HG02759 (cell line): Measurements from ENCODE around the gene PARD6G.
A peak's percentile ranks its signal among the peaks of the same experiment; 100 is the strongest.

ENCODE experiments used
- ATAC-seq: cut with Tn5 transposase; IDR thresholded peaks from one replicate; pipeline ENCODE4 v1.9.1; 2021; ENCODE audit warnings: mild to moderate bottlenecking, moderate library complexity; ENCODE audit not compliant: unreplicated experiment

PARD6G gene

GRCh38 chr18:80218341-80219227 is 28.7 kb downstream of the PARD6G start:
- no peak for ATAC-seq

- peak; percentile 65 for ATAC-seq
Measured at GRCh38 chr18:80213182-80213581, 34.1 kb downstream of the PARD6G start.

- peak; percentile 72 for ATAC-seq
Measured at GRCh38 chr18:80210312-80211083, 36.8 kb downstream of the PARD6G start.

GRCh38 chr18:80208620-80209019 is 38.7 kb downstream of the PARD6G start:
- no peak for ATAC-seq

- no peak for ATAC-seq
Measured at GRCh38 chr18:80205294-80205693, 42.0 kb downstream of the PARD6G start.

GRCh38 chr18:80204142-80204541 is 43.2 kb downstream of the PARD6G start:
- ATAC-seq = no peak

- ATAC-seq = no peak
Measured at GRCh38 chr18:80203249-80203648, 44.1 kb downstream of the PARD6G start.

GRCh38 chr18:80202264-80202998 is 44.9 kb downstream of the PARD6G start:
- peak; percentile 83 for ATAC-seq

- peak; percentile 19 for ATAC-seq
Measured at GRCh38 chr18:80201739-80202138, 45.6 kb downstream of the PARD6G start.

GRCh38 chr18:80200932-80201672 is 46.2 kb downstream of the PARD6G start:
- ATAC-seq = no peak

- ATAC-seq = no peak
Measured at GRCh38 chr18:80200171-80200931, 47.0 kb downstream of the PARD6G start.

GRCh38 chr18:80198994-80199748 is 48.1 kb downstream of the PARD6G start:
- no peak for ATAC-seq

GRCh38 chr18:80198391-80198790 is 48.9 kb downstream of the PARD6G start:
- ATAC-seq = no peak

- ATAC-seq = no peak
Measured at GRCh38 chr18:80197528-80197927, 49.8 kb downstream of the PARD6G start.

- ATAC-seq = no peak
Measured at GRCh38 chr18:80196528-80197320, 50.6 kb downstream of the PARD6G start.

GRCh38 chr18:80194874-80195570 is 52.3 kb downstream of the PARD6G start:
- peak; percentile 87 for ATAC-seq

GRCh38 chr18:80193701-80194100 is 53.6 kb downstream of the PARD6G start:
- no peak for ATAC-seq
